DMS53 (cell line): Measurements from ENCODE around the gene SFRP5.

Experiments used
- DNase-seq: peaks from one replicate; lab custom pipeline; 2025; lab: John Stamatoyannopoulos, UW

The SFRP5 gene

DNA sequence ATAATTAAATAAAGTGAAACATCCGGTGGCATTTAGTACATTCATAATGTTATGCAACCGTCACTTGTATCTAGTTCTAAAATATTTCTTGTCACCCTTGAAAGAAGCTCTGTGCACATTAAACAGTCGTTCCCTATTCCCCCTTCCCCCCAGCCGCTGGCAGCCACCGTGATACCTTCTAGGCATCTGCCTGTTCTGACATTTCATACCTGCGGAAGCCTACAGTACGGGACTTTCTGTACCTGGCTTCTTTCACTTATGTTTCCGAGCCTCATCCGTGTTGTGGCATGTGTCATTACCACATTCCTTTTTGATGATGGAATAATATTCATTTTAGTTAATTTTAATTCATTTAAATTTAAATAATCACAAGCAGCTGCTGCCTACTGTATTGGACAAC, 13.9 kb upstream of the SFRP5 start:
- no peak for DNase-seq

DNA sequence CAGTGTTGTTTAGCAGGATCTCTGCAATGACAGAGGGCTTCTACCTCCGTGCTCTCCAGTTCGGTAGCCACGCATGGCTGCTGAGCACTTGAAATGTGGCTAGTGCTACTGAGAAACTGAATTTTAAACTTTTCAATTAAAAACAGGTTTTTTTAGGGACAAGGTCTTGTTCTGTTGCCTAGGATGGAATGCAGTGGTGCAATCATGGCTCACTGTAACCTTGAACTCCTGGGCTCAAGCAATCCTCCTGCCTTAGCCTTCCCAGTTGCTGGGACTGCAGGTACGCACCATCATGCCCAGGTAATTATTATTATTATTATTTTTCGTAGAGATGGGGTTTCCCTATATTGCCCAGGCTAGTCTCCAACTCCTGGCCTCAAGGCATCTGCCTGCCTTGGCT, 13.4 kb upstream of the SFRP5 start:
- no peak for DNase-seq

DNA sequence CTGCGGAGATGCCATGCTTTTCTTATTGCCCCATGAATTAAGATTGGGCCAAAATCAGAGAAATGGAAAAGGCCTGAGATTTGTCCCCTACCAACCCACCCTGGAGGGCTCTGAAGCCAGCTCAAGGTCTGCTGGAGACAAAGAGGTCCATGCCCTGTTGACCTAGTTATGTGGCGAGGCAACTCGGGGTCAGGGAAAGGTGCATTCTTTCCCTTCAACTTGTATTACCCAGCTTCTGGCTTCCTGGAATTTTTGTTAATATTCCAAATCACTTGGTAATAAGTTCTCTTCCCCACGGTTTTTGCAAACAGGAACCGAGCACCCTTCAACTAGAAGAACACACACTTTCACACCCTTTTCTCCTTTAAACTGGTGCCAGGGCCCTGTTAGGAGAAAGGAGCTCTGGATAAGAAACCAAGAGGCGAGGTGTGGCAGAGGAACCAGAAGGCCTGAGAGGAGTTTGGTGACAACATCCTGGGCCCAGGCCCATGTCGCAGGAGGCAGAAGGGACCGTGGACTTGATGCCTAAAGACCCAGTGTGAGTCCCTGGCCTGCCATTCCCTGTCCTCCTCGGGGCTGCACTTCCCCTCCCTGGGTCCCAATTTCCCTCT, 12.5 kb upstream of the SFRP5 start:
- DNase-seq = no peak

DNA sequence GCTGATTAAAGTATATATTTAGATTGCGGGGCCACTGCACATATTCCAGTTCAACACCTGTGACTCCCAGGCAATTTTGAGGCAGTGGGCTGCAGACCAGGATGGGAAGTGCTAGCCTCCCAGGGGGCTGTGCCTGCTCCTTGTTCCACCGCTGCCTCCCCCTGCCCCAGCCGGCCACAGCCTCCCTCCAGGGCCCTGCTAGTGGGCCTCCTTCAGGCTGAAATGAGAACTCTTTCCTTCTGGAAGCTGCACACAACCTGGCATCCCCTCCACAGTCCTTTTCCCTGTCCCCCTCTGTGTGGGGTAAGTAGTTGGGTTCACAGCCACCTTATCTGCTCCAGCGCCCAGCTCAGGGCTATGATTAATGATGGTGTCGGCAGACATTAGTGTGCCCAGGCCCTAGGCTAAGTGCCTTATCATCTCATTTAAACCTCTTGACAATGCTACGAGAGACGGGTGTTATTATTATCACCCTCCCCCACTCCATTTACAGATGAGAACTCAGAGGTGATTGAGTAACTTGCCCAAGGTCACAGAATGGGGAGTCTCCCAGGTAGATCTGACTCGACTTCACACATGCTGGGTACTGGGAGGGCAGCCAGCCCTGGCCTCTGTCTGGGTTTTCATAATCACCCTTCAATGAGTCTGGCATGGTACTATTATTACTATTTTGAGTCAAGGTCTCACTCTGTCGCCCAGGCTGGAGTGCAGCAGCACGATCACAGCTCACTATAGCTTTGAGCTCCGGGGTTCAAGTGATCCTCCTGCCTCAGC, 10.8 kb upstream of the SFRP5 start:
- no peak for DNase-seq

DNA sequence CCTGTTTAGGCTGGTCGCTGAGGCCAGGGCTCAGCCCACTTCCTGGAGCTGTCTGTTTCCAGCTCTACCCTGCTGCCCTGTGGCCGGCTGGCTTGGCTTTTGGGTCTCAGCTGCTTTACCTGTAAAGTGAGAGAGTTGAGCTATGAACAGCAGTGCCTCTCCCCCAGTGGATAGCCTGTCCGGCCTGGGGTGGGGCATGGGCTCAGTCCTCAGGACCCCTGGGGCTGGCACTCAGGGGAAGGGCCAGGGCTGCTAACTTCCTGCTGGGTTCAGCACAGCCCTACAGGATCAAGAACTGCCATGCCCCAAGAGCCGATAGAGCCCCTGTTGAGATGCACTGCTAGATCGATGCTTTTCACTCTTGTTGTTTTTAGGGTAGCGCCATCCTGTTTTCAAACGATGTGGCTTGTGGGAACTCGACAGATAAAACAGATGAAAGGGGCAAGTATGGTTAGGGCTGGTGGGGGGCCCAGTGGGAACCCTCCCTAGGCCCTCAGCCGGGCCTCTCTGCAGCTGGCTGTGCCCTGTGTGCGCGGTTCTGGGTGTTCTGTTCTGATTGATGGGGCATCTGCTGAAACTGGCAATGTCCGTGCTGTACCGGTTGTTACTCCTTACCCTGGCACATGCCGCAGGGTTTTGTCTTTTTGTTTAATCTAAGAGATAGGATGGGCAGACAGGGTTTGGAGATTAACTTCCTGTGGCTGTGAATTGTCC, 10.0 kb upstream of the SFRP5 start:
- DNase-seq = no peak

DNA sequence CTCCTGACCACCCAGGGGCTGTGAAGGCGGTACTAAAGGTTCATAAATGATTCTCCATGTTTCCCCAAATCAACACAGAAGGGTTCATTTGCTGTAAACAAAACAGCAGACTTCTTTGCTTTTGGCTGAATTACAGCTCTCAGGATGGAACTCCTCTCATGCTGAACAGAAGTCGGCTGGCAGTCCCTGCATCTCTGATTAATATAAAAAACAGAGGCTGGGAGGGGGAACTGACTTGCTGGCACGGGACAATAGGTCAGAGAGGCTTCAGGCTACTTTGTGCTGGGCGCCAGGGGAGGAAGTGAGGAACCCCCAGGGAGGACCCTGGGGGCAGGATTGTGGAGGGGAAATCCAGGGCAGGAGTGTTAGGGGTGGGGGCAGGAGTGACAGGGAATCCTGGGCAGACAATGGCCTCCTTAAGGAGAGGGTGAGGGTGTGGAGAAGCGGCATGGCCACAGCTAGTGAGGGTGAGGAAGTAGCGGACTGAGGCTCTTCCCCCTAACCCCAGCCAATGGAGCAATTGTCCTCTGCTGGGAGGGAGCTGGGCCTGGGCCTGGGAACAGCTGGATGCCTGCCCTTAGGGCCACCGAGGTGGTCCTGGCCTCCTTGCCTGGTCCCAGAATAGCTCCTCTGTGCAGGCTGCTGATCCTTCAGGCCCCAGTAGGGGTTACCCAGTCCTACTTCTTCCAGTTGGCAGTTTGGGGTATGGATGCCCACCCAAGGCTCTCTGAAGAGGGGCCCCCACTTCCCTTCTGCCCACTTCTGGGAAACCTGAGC, 9.2 kb upstream of the SFRP5 start:
- DNase-seq = no peak

DNA sequence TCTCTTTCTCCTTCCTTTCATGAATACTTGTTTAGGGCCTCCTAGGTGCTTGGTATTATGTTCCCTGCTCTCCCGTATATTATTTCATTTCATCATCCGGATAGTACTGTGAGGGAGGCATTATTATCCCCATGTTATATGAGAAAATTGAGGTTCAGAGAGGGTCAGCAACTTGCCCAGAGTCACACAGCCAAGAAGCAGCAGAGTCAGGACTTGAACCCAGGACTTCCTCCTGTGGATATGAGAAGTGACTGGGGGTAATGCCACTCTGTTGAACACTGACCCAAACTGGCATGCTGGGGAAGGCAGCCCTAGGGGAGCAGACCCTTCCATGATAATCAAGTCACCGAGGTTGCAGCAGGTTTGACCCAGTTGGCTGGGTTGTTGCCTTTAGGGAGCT, 8.2 kb upstream of the SFRP5 start:
- DNase-seq = no peak

DNA sequence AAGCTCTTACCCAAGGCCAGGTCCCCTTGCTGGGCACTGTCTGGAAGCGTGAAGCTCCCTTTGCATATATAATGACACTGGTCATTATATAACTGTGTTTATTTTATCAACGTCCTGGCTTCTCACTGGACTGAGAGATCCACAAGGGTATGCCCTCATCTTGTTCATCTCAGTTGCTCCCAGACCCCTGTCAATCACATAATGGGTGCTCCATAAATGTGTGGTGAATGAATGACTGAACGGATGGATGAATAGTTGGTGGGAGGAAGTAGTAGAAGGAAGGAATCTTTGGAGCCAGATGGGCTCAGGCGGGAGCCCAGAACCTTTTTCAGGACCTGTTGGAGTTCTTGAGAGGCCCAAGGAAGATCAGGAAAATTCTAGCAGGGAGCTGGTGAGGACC, 7.7 kb upstream of the SFRP5 start:
- DNase-seq = no peak

DNA sequence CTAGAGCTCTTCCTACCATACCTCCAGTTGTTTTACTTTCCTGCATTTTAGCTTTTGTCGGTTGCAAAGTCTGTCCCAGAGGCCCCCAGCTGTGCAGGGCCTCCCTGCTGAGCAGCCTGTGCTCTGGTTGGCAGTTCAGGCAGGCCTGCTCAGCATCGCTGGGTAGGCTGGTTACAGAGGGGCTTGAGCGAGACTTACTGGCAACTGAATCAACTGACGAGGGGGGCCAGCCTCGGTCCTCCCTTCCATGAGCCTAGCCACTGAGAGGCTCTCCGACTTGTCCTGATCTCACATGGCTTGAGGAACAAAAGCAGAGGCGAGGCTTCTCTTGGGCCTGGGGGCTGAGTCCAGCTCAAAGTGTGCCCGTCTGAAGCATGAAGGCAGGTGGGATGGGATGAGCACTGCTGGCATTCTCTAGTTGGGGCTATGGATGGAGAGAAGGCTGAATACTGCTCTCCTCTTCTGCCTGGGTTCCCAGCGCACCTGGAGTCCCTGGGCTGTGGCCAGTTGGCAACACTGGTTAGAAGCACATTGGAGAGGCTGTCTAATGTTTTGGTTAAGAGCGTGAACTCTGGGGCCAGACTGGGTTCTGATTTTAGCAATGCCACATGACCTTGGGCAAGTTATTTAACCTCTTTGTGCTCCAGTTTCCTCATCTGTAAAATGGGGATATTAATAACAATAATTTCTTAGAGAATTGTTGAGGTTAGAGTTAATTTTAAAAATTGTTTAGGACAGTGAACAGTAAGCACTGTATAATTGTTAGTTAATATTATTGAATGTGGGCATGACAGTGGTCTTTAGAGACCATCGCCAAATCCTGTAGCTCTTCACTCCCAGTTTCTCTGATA, 6.9 kb upstream of the SFRP5 start:
- no peak for DNase-seq

DNA sequence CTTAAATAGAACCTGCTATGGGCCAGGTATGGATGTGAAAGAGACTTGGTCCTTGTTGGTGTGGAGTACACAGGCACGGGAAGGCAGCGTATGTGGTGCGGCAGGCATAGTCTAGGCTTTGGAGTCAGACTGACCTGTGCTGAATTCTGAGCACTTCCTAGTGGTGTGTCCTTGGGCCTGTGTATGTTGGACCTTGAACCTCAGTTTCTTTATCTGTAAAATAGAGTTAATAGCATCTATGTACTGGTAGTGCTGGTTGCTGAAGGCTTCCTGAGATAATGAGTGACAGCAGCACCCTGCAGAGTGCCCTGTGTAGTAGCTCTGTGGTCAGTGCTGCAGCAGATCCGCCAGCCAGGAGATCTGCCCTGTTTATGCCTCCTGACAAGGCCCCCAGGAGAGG, 5.3 kb upstream of the SFRP5 start:
- no peak for DNase-seq

DNA sequence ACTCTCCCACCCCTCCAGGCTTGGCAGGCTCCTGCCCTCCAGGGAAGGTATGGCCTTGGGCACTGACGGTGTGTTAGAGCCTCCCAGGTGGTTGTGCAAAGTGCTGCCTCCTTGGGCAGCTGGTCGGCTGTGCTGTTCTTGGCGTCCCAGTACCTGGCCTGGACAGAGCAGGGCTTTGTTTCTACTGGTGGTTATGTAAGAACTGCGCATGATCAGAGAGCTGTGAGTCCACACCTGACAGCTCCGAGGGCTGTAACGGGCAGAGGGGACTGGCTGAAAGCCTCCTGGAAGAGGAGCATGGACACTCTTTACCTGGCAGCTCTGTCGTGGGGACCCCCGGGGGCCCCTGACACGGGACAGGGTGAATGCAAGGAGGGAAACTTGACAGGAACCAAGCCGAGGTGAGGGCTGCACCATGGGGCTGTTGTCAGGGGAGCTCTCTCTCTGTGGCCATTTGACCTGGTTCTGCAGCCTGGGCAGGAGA, 3.1 kb upstream of the SFRP5 start:
- peak; percentile 80 for DNase-seq

DNA sequence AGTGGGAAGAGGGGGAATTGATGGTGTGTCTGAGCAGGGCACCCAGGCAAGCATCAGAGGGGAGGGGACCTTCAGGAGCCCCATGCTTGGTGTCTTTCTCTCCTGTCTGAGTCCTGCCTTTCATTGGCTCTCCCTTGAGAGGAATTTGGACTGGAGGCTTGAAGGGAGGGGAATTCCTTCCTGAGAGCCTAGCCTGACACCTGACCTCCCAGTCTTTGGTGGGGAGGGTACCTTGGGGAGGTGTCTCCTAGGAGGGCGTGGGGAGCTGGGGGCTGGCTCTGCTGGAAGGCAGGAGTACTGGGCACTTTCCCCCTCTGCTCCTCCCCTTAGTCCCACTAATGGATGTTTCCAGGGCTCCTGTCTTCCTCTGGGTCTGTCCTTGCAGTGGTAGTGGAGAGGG, 1.3 kb upstream of the SFRP5 start:
- no peak for DNase-seq

DNA sequence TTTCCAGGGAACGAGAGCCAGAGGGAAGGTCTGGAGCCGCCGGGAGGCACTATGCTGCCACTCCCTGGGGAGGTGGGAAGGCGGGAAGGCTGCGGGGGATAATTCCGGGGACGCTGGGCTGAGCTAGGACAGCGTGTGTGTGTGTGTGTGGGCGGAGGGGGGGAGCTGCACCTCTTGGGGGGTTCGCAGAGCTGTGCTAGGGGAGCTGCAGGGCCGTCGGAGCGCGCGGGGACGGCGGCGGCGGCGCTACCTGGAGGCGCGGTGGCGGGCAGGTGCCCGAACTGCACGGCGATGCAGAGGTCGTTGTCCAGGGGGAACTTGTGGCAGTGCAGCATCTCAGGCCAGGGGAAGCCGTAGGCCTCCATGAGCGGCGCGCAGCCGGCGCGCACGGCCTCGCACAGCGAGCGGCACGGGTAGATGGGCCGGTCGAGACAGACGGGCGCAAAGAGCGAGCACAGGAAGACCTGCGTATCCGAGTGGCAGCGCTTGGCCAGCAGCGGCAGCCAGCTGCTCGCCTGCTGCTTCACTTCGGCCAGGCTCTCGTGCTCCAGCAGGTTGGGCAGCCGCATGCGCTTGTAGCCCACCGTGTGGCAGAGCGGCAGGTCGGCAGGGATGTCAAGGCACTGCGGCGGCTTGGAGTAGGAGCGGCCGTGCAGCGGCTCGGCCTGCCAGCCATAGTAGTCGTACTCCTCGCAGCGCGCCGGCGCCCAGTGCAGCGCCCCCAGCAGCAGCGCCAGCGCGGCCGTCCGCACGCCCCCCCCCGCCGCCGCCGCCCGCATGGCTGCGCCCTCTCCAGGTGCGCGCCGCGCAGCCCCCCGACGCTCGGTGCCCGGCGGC, 526 bp downstream of the SFRP5 start:
- DNase-seq = peak; percentile 79

DNA sequence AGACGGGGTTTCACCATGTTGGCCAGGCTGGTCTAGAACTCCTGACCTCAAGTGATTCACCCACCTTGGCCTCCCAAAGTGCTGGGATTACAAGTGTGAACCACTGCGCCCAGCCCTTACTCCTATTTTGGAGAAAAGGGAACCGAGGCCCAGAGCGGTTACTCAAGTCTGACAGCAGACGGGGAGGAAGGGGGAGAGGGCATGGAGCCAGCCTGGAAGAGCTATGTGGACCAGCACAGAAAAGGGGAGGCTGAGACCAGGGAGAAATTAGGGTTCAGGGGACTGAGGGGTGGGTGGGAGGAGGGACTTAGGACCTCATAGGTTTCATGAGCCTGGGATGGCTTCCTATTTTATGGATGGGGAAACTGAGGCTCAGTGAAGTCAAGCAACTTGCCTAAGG, 1.5 kb downstream of the SFRP5 start:
- no peak for DNase-seq

DNA sequence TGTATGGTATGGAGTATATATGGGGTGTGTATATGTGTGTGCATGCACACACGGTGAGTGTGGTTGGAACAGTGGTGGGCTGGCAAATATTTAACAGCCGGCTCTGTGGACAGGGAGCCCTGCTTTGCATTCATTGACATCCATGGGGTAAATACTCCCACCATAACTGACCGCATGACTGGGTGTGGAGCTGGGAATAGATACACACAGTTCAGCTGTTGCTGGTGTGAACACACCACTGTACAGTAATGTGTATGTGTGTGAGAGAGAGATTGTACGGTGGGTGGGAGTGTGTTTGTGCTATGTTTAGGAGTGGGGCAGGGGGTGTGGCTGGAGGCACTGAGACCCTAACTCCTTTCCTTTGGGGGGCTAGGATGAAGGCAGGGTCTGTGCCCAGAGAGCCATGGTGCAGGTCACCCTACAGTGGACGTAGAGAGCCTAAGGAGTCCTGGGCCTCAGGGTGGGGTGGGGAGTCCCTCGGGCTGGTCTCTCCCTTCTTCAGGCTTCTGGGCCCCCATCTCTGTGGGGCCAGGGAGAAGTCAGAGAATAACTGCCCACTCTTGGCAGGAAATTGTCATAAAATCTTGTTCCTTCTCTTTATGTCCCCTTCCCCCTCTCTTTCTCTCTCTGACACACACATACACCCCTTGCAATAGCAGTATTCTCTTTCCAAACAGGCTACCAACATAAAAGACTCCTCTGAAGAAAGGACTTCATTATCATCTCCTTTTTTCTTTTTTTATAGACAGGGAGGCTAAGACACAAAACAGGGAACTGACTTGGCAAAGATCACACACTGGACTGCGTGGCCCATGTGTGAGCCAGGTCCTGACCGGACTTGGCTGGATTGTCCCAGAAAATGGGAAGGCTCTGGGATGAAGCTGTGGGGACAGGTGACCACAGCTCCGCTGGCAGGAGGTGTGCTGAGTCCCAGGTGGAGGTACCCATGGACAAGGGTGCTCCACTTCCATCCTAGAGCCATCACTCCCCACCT, 3.2 kb downstream of the SFRP5 start:
- DNase-seq = no peak

DNA sequence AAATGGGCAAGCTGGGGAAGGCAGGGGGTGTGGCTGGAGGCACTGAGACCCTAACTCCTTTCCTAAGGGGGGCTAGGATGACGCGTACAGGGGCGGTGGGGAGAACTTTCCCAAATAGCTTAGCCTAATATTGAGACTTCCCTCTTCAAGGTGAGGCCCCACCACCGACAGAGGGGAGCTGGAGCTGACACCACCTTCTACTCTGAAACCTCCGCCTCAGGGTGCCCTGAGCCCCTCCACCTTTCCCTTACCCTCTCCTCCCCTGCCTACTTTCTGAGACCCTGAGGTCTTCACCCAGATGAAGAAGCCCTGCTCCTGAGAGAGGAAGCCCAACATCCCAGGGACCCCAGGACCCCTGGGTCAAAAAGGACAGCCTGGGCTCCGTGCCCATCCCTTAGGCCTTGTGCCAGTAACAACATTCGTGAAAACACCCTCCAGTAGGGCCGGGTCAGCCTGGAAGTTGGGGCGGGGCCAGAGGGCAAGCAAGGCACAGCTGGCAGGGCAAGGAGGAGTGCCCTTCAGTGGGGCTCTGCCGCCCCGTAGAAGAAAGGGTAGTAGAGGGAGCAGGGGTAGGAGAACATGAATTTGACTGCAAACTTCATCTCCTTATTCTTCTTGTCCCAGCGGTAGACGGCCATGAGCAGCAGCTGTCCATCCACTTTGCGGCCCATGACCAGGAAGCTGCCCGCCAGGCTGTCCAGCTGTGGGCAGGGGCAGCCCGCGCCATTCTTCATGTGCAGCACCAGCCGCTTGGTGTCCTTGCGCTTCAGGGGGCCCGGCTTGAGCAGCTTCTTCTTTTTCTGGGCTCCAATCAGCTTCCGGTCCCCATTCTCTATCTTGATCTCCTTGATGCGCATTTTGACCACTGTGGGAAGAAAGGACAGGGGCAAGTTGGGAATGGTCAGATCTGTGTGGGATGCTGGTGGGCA, 4.5 kb downstream of the SFRP5 start:
- DNase-seq = no peak

DNA sequence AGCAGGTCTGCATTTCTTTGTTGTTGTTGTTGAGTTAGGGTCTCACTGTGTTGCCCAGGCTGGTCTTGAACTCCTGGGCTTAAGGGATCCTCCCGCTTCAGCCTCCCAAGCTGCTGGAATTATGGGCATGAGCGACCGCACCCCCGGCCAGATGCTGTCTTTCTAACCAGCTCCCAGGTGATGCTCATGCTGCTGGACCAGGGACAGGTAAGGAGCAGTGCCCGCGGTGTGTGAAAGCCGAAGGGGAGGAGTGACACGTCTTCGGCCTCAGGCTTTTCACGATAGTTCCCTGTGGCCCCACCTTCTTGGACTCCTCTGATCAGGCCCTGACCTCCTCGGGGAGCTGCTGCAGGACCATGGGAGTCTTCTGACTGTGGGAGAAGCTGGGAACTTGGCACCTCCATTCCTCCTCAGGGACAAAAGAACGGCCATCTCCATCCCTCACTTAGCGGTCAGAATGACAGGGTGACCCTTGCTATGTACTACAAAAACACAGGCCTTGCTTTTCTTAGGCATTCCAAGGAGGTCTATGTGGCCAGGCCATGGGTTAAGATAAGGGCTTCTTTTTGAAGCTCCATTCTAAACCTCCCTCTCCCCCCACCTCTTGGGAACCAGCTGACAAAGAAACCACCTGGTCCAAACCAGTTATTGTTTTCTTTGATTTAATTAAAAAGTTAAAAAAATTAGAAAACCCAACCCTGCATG, 5.5 kb downstream of the SFRP5 start:
- DNase-seq = no peak

DNA sequence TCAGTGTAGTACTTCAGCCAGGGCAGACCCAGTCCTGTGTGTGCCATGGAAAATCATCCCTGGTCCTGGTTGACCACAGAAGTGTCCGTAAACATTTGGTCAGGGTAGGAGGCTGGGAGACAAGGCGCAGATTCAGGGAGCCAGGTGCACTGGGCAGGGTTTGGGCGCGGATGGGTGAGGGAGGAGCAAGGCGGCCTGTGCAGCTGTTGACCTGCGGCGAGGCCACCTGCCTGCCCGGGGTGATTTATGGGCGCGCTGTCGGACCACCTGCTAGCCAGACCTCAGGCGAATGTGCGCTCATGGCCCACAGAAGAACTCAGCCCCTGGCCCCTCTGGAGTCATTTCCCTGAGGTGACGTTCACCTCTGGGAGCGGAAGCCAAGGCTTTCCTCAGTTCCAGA, 6.6 kb downstream of the SFRP5 start:
- peak; percentile 93 for DNase-seq
